Stomach (tissue), 4 donors: ENCODE measurements around the gene GRK1.

Source experiments
- POLR2A ChIP-seq, 4 donors: fragments of 450-650 bp; IDR thresholded peaks; one replicate each; pipeline ENCODE4 v1.6.1; 2016; ENCODE audit warnings: antibody characterized with exemption in 4 of 4, control low read depth in 2 of 4, mild to moderate bottlenecking in 1 of 4, moderate library complexity in 1 of 4
- POLR2AphosphoS5 ChIP-seq, 3 donors: sonication (generic); formaldehyde crosslinking; IDR thresholded peaks; one replicate each; pipeline ENCODE4 v1.6.1; 2016; ENCODE audit warnings: antibody characterized with exemption in 3 of 3
- TF ChIP-seq, protein P1 (sequence below), 7 experiments: fragments of 450-650 bp in 4 of 7; fragments of 200-600 bp in 3 of 7; sonication (generic) in 3 of 7; IDR thresholded peaks; one replicate each; pipeline ENCODE4 v1.5.1; 2016 to 2019; ENCODE audit warnings: antibody characterized with exemption in 7 of 7, control low read depth in 2 of 7, mild to moderate bottlenecking in 1 of 7

GRCh38 chr13:113645329-113645728 is 21.7 kb upstream of the GRK1 start:
- TF ChIP-seq POLR2AphosphoS5 (IDR thresholded peaks at IDR 0.05), result no peak
- TF ChIP-seq POLR2A (IDR thresholded peaks at IDR 0.05), result no peak
- TF ChIP-seq, protein P1, sequence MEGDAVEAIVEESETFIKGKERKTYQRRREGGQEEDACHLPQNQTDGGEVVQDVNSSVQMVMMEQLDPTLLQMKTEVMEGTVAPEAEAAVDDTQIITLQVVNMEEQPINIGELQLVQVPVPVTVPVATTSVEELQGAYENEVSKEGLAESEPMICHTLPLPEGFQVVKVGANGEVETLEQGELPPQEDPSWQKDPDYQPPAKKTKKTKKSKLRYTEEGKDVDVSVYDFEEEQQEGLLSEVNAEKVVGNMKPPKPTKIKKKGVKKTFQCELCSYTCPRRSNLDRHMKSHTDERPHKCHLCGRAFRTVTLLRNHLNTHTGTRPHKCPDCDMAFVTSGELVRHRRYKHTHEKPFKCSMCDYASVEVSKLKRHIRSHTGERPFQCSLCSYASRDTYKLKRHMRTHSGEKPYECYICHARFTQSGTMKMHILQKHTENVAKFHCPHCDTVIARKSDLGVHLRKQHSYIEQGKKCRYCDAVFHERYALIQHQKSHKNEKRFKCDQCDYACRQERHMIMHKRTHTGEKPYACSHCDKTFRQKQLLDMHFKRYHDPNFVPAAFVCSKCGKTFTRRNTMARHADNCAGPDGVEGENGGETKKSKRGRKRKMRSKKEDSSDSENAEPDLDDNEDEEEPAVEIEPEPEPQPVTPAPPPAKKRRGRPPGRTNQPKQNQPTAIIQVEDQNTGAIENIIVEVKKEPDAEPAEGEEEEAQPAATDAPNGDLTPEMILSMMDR (IDR thresholded peaks at IDR 0.05), result no peak
